HT1080 (cell line): Measurements from ENCODE around the gene SLBP. TPM values are rescaled to one million over a fixed set of nuclear protein-coding genes. Genes with fewer than 3 reads are reported as not detected.
"Not testable (repeated sequence)": the region's sequence is repeated elsewhere in the genome, so short reads cannot be mapped to it uniquely, and the experiment has no call there.

Experiments
- DNase-seq: peaks from one replicate; pipeline ENCODE4 v3.0.0-alpha.2; 2015; ENCODE audit warnings: low read depth
- total RNA-seq: library from RNA; depleted of rRNA; stranded (reverse); fragments of >200 nt; shearing (Covaris generic); gene quantifications from 2 replicates; pipeline ENCODE4 v1.2.3, GENCODE V29; 2014

The SLBP gene
- total RNA-seq, 1 experiment from 2014 or later, result 139 TPM

DNA sequence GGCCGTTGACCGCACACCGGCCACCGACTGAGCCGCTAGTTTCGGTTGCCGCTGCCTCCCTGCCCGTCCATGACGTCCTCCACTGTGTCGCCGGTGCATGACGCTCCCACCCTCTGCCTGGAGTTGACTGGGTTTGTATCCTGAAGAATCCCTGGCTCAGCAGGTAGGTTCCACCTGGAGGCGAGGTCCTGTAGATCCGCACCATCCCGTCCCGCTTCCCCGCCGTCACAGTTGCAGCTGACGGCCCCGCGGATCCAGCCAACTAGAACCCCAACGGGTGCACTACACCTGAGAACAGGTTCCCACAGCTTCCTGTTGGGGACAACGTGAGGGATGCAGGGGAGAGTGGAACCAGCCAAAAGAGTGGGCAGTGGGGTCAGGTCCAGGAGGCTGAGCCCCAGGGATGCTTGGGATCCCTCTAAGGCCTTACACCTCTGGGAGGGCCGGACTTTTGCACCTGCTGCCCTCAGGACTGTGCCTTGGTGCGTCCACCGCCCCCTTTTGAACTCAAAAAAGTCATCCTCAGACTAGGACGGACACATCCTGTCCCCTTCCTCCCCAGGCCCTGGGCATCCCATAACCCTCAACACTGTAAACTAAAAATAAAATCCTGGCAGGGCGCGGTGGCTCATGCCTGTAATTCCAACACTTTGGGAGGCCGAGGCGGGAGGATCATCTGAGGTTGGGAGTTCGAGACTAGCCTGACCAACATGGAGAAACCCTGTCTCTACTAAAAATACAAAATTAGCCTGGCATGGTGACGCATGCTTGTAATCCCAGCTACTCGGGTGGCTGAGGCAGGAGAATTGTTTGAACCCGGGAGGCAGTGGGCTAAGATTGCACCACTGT lies 1.1 kb upstream of the SLBP start:
- DNase-seq, result no peak

- DNase-seq, result no peak
Measured at GRCh38 chr4:1711571-1712215, 426 bp downstream of the SLBP start.

- no peak for DNase-seq
Measured at GRCh38 chr4:1711055-1711570, 1.0 kb downstream of the SLBP start.

DNA sequence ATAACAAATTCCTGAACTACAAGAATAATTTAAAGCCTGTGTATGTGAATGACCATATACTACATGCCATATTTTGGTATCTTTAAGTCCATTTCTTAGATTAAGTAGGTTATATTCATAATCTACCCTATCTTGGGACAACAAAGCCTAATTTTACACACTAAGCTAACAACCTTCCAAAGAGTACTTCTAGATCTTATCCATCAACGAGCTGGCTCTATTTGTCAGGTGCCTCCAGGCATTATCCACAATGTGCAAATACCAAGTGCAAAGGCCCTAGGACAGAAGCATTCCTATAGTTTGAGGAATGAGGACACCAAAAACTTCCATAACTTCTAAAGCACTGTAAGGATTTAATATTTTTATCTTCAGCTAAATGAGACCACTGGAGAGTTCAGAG lies 3.5 kb downstream of the SLBP start:
- no peak for DNase-seq

DNA sequence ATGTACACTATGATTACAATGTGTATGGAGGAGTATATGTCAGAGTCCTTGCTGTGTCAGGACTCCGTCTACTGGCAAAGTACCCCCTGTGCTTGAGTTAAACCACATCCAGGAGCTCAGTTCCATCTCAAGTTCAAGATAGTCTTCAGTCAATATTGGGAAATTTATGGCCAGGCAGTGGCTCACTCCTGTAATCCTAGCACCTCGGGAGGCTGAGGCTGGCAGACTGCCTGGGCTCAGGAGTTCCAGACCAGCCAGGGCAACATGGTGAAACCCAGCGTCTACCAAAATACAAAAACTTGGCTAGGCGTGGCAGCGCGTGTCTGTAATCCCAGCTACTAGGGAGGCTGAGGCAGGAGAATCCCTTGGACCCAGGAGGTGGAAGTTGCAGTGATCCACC lies 5.8 kb downstream of the SLBP start:
- no peak for DNase-seq

DNA sequence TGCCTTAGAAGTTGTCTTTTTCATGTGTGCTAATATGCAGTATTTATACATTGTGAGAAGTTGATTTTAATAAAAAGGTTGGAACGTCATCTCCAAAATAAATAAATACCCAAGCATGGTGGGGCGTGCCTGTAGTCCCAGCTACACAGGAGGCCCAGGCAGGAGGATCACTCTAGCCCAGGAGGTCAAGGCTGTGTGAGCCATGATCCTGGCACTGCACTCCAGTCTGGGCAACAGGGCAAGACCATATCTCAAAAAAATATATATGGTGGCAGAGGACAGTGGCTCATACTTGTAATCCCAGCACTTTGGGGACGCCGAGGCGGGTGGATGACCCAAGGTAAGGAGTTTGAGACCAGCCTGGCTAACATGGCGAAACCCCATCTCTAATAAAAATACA lies 6.4 kb downstream of the SLBP start:
- DNase-seq, result no peak

DNA sequence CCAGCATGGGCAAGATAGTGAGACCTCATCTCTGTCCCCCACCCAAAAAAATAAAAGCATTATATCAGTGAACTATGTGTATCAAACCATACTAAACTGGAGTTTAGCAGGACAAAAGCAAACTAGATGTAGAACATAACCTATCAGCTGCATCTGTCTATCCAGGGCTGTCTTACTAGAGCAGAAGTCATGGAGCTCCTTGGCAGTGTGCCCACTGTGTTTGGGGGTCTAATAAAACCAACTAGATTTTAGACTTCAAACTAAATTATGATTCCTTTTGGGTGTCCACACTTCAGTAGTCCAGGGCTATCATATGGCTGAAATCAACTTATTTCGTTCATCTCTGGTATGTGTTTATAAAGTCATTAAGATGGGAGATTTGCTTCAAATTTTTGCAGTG lies 8.3 kb downstream of the SLBP start:
- no peak for DNase-seq

DNA sequence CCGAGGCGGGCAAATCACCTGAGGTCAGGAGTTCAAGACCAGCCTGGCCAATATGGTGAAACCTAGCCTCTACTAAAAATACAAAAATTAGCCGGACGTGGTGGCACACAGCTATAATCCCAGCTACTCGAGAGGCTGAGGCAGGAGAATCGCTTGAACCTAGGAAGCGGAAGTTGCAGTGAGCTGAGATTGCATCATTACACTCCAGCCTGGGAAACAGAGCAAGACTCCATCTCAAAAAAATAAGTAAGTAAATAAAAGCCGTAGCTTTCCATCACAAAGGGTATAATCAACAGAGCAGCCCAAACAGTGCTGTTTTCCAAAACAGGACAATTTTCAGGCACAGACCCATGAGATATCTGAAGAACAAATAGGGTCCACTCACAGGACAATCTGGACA lies 10.4 kb downstream of the SLBP start:
- DNase-seq, result not testable (repeated sequence)

GRCh38 chr4:1695913-1696312 lies 16.2 kb downstream of the SLBP start:
- DNase-seq, result no peak

DNA sequence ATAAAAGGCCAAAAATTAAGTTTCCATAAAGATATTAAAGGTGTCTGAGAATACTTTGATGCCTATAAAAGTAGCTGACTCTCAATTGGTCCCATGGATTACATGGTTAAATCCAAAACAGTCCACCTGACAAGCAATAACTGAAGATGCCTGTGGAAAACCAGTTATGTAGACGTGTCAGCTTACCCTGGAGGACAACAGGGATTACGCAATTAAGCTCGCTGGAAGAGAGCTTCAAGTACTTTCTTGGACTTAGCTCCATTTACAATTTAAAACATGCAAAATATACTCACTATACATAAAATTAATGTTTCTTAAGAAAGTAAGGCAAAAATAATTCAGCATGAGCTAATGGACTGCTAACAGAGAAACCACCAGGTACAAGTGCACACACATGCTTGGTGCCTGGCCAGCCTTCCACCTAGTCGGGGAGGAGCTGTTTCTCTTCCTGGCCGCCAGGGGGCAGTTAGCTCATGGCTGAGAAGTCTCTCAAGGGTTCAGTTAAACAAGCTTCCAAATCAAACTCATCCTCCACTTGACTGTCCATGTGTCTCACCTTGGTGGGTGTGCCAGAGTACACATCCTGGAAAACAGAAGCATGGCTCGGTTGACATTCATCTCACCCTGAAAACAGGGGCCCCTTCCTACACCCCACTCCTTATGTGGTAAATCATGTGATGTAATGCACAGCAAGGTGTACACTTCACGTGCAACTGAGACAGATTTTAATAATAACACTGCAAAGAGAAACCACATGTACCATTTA lies 18.8 kb downstream of the SLBP start:
- DNase-seq, result peak; percentile 58

DNA sequence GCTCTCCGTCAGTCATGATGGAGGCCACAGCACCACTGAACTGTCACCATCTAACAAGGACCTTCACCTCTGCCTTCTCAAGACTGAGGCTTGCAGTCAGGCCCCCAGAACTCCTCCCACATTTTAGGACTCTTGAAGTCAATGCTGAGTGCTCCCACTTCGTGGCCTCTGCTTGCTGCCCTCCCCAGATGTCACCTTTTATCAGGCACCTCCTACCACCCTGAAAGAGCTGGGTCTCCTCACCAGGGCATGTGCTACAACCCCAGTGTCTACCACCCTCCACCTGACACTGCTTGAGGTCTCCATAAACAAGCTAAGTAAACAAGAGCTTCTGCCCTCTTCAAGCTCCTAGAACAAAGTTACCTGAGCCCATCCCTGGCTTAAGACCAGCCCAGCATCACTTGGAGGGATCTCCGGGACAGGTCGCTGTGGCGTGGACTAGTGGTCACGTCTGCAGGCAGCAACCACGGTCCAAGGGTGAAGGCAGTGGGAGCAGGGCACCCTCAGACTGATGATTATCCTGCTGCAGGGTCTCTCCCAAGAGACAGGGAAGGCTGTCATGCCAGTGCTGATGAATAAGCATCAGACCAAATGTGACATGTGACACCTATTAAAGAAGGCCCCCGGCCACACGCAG lies 20.3 kb downstream of the SLBP start:
- no peak for DNase-seq

GRCh38 chr4:1690698-1691097 lies 21.4 kb downstream of the SLBP start:
- DNase-seq, result no peak

DNA sequence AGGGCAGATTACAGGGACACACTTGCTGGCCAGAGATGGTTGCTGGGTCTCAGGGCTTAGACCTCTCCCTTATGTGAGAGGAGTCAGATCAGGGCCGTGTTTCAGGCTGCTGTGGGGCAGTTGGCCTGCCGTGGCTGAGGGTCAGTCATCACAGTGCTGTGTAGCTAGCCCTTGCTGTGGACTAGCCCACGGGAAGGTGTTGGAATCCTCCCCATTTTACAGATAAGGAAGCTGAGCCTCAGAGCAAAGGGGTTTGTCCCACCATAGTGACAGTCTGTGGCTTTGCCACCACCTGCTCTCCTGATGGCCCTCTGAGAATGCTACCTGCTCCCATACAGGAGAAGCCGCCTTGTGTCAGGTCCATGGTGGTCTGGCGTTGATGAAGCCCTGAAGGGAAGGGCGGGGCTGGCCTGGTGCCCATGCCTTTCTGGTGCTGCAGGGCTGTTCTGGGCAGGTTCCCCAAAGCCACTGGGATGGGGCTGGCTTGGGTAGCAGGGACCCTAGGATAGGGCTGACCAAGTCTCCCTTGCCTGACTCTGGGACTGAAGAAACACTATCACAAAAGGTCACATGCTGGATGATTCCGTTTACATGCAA lies 25.6 kb downstream of the SLBP start:
- DNase-seq, result no peak

- DNase-seq, result no peak
Measured at GRCh38 chr4:1685235-1686150, 26.6 kb downstream of the SLBP start.

DNA sequence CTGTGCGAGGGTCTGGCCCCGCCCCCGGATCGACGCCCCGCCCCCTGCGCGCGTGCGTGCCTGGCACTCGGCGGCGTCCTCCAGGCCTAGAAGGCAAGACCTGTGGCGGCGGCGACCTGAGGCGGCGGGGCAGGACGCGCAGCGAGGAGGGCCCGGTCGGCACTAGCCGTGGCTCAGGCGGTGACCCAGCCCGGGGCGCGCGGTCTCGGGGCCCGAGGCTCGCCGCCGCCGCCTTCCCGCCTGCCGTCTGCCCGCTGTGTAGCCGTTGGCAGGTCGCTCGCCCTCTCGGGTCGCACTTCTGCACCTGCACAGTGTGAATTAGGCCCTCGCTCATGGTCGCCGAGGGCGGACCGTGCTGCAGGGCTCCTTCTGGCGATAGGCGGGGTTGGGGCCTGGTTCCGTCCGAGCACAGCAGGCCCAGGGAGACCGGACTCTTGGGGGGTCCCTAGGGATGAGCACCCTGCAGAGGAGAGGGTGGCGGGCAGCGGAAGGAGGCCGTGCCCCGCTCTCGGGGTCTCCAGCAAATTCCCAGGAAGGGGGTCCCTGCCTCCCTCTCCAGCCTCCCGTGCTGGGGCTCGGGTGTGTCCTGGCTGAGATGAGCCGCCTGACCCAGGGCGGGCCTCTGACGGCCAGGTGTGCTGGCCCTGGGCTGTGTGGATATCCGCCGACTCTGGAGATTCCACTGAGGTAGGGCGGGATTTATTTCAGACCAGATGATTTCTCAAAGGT lies 27.4 kb downstream of the SLBP start:
- DNase-seq, result no peak

GRCh38 chr4:1683736-1684505 lies 28.2 kb downstream of the SLBP start, which contains the start of gene FAM53A:
TSS of gene FAM53A (minus strand) at chr4:1684313. CDS start at chr4:1668741, 15,572 bp downstream.
- no peak for DNase-seq

DNA sequence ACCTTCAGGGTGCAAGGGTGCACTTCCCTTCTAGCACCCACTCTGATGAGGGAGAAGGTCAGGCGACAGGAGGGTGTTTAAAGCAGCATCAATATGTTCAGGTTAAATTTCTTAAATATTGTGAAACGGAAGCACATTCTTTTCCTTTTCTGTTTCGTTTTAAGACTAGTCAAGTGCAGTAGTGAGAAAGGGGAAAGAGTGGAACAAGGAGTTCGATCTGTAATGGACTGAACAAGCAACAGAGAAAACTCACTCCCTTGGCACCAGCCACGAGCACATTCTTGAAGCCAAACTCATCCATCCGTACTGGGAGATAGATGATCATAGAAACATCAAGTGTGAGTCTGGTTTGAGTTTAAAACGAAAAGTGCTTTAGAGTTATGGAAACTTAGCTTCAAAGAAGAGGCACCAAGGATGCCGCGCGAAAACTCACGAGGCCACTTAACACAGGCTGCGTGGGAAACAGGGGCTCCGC lies 28.8 kb downstream of the SLBP start:
- DNase-seq, result peak; percentile 37

DNA sequence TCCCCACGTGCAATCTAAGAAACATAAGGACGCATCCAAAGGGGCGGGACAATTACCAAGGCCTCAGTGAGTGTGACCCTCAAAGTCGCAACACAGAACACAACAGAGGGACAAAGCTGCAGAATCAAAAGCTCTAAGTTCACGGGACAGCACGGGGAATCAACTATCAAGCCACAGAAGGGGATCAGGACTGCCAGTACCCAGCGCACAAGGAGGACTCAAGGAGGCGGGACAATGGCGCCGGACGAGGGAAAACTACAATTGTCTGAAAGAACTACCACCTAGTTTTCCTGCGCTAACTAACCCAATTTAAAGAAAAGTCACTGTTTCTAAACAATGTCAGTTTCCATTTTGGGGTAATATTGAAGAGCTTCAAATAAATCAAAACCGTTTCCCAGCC lies 29.3 kb downstream of the SLBP start:
- no peak for DNase-seq
